ENCODE results near the gene USP20.

The USP20 gene

GRCh38 chr9:129871046-129871445, 35.8 kb downstream of the USP20 start:
- H3K36me3 ChIP-seq (ENCODE audit: low read length): no peaks in the 10 kb centered on the region
- H4K20me1 ChIP-seq (ENCODE audit: low read depth, low read length): no peaks in the 10 kb centered on the region
- no peaks in the 10 kb centered on the region for H3K9me2 ChIP-seq (replicated peaks; ENCODE audit: insufficient read depth, low read length)
- H3K27me3 ChIP-seq (ENCODE audit: low read length): no peaks in the 10 kb centered on the region
- H3K27ac ChIP-seq (ENCODE audit: low read depth, low read length): no peak overlapping the region
- no peaks in the 10 kb centered on the region for H3K9me3 ChIP-seq (ENCODE audit: insufficient read depth, low read length)
- H2AFZ ChIP-seq (ENCODE audit: low read depth, low read length, severe bottlenecking): no peak overlapping the region
- H3K4me3 ChIP-seq (ENCODE audit: insufficient read depth, low read length, poor library complexity, severe bottlenecking): no peak overlapping the region
- no peak overlapping the region for H3K9ac ChIP-seq (ENCODE audit: low read length)
- TF ChIP-seq, protein P1, sequence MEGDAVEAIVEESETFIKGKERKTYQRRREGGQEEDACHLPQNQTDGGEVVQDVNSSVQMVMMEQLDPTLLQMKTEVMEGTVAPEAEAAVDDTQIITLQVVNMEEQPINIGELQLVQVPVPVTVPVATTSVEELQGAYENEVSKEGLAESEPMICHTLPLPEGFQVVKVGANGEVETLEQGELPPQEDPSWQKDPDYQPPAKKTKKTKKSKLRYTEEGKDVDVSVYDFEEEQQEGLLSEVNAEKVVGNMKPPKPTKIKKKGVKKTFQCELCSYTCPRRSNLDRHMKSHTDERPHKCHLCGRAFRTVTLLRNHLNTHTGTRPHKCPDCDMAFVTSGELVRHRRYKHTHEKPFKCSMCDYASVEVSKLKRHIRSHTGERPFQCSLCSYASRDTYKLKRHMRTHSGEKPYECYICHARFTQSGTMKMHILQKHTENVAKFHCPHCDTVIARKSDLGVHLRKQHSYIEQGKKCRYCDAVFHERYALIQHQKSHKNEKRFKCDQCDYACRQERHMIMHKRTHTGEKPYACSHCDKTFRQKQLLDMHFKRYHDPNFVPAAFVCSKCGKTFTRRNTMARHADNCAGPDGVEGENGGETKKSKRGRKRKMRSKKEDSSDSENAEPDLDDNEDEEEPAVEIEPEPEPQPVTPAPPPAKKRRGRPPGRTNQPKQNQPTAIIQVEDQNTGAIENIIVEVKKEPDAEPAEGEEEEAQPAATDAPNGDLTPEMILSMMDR (IDR thresholded peaks at IDR 0.05; ENCODE audit: insufficient read depth, low read length, poor library complexity, severe bottlenecking): no peak
- no peak for TF ChIP-seq EZH2phosphoT487 (conservative IDR thresholded peaks at IDR 0.05; ENCODE audit: low read length)
- no peaks in the 10 kb centered on the region for H3K79me2 ChIP-seq (ENCODE audit: insufficient read depth, low read length)
- H3K4me2 ChIP-seq (ENCODE audit: low read depth, low read length, poor library complexity, severe bottlenecking): no peak overlapping the region
- H3F3A ChIP-seq (ENCODE audit: insufficient read depth): no peaks in the 10 kb centered on the region

DNA sequence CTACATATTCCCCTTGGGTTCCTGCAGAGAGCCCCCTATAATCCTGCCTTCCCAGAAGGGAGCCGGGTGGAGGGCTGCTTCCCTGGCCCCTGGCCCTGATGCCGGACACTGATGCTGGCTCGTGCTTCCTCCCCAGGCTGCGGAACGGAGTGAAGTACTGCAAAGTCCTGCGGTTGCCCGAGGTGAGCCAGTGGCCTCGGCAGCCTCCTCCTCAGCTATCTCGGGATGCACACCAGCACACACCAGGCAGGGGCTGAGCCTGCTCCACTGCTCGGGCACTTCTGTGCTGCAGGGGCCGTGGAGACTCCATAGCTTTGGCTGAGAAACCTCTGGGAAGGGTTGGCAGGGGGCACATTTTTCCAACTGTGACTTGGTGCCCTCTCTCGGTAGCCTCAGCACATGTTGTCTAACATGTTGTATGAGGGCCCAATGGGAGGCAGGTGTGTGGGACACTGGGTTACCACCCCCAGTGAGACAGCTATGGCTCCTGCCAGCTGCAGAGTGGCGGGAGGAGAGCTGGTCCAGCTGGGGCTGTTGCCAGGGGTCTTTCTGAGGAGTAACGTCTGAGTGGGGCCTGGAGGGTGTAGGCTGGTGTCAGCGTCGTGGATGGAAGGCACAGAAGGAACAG, 38.4 kb downstream of the USP20 start:
- no peak overlapping the region for H3K4me3 ChIP-seq (ENCODE audit: insufficient read depth, low read length, poor library complexity, severe bottlenecking)
- H3K9me2 ChIP-seq (replicated peaks; ENCODE audit: insufficient read depth, low read length): no peaks in the 10 kb centered on the region
- H3K9me3 ChIP-seq (ENCODE audit: insufficient read depth, low read length): no peaks in the 10 kb centered on the region
- no peak overlapping the region for H2AFZ ChIP-seq (ENCODE audit: low read depth, low read length, severe bottlenecking)
- no peaks in the 10 kb centered on the region for H4K20me1 ChIP-seq (ENCODE audit: low read depth, low read length)
- H3K79me2 ChIP-seq (ENCODE audit: insufficient read depth, low read length): no peaks in the 10 kb centered on the region
- H3K27ac ChIP-seq (ENCODE audit: low read depth, low read length): no peak overlapping the region
- H3K9ac ChIP-seq (ENCODE audit: low read length): no peak overlapping the region
- no peak overlapping the region for H3K4me2 ChIP-seq (ENCODE audit: low read depth, low read length, poor library complexity, severe bottlenecking)
- no peaks in the 10 kb centered on the region for H3F3A ChIP-seq (ENCODE audit: insufficient read depth)
- no peaks in the 10 kb centered on the region for H3K27me3 ChIP-seq (ENCODE audit: low read length)
- no peaks in the 10 kb centered on the region for H3K36me3 ChIP-seq (ENCODE audit: low read length)
- TF ChIP-seq, protein P1 (IDR thresholded peaks at IDR 0.05; ENCODE audit: insufficient read depth, low read length, poor library complexity, severe bottlenecking): no peak
- no peak for TF ChIP-seq EZH2phosphoT487 (conservative IDR thresholded peaks at IDR 0.05; ENCODE audit: low read length)

GRCh38 chr9:129874261-129875101, 39.2 kb downstream of the USP20 start:
- H3K36me3 ChIP-seq (ENCODE audit: low read length): no peaks in the 10 kb centered on the region
- TF ChIP-seq, protein P1 (IDR thresholded peaks at IDR 0.05; ENCODE audit: insufficient read depth, low read length, poor library complexity, severe bottlenecking): no peak
- no peak for TF ChIP-seq EZH2phosphoT487 (conservative IDR thresholded peaks at IDR 0.05; ENCODE audit: low read length)
- H3K79me2 ChIP-seq (ENCODE audit: insufficient read depth, low read length): no peaks in the 10 kb centered on the region

More at GRCh38 chr9:129874261-129875101, 39.2 kb downstream of the USP20 start:
- Histone ChIP-seq H4K20me1 (ENCODE audit: low read depth, low read length) (no peaks in the 10 kb centered on the region), H3K9me3 (ENCODE audit: insufficient read depth, low read length) (no peaks in the 10 kb centered on the region), H3K4me3 (ENCODE audit: insufficient read depth, low read length, poor library complexity, severe bottlenecking) (no peak overlapping the region), H3K9ac (ENCODE audit: low read length) (no peak overlapping the region), H3F3A (ENCODE audit: insufficient read depth) (no peaks in the 10 kb centered on the region), H3K4me2 (ENCODE audit: low read depth, low read length, poor library complexity, severe bottlenecking) (no peak overlapping the region), H3K27ac (ENCODE audit: low read depth, low read length) (no peak overlapping the region), H3K9me2 (replicated peaks; ENCODE audit: insufficient read depth, low read length) (no peaks in the 10 kb centered on the region), H3K27me3 (ENCODE audit: low read length) (no peaks in the 10 kb centered on the region), H2AFZ (ENCODE audit: low read depth, low read length, severe bottlenecking) (no peak overlapping the region)

Data from SU-DHL-6 (cell line).